ENCODE results near the gene RECQL5. TPM values are rescaled to one million over a fixed set of nuclear protein-coding genes. Genes with fewer than 3 reads are reported as not detected.
A peak's percentile ranks its signal among the peaks of the same experiment; 100 is the strongest.

RECQL5 gene
- total and polyA plus RNA-seq, 11 donors = 6.0 to 15.9 (median 10.2) TPM

DNA sequence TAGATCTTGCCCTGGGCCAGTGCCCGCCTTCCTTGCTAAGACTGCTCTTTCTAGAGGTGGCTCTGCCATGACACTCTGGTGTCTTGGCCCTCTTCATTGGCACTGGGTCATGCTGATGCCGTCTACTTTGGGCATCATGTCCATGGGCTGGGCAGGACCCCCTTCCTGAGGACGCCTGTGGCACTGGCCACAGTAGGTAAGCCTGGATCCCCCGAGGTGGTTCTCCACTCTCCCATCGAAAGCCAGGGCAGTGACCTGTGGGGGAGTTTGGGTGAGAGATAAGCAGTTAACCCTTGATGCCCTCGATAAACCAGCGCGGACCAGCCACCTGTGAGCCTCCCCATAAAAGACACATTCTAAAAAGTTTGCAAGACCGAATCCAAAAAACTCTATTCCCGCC lies 34.3 kb upstream of the RECQL5 start:
- H3K27ac ChIP-seq = peak overlapping the region in 11 of 12 donors; percentile 51 to 95 (median 78)
- H3K27me3 ChIP-seq = no peaks in the 10 kb centered on the region
- peaks cover 0 to 86% (median 66%) of the 10 kb centered on the region in 9 donors for H3K36me3 ChIP-seq
- TF ChIP-seq POLR2A (IDR thresholded peaks at IDR 0.05) = no peak
- TF ChIP-seq, protein P1, sequence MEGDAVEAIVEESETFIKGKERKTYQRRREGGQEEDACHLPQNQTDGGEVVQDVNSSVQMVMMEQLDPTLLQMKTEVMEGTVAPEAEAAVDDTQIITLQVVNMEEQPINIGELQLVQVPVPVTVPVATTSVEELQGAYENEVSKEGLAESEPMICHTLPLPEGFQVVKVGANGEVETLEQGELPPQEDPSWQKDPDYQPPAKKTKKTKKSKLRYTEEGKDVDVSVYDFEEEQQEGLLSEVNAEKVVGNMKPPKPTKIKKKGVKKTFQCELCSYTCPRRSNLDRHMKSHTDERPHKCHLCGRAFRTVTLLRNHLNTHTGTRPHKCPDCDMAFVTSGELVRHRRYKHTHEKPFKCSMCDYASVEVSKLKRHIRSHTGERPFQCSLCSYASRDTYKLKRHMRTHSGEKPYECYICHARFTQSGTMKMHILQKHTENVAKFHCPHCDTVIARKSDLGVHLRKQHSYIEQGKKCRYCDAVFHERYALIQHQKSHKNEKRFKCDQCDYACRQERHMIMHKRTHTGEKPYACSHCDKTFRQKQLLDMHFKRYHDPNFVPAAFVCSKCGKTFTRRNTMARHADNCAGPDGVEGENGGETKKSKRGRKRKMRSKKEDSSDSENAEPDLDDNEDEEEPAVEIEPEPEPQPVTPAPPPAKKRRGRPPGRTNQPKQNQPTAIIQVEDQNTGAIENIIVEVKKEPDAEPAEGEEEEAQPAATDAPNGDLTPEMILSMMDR (IDR thresholded peaks at IDR 0.05) = no peak
- peaks cover 12 to 63% (median 48%) of the 10 kb centered on the region in 12 donors for H3K4me1 ChIP-seq
- H3K4me3 ChIP-seq = no peak overlapping the region
- no peaks in the 10 kb centered on the region for H3K9me3 ChIP-seq
- peak in 1 of 5 donors; percentile 41 for DNase-seq
- no peak for ATAC-seq
- WGBS, 4 donors = 84 to 87% (median 86%) methylated on average over 10 of the region's 10 CpGs
- intact Hi-C loops (cut with DNase I) = no loop called here

DNA sequence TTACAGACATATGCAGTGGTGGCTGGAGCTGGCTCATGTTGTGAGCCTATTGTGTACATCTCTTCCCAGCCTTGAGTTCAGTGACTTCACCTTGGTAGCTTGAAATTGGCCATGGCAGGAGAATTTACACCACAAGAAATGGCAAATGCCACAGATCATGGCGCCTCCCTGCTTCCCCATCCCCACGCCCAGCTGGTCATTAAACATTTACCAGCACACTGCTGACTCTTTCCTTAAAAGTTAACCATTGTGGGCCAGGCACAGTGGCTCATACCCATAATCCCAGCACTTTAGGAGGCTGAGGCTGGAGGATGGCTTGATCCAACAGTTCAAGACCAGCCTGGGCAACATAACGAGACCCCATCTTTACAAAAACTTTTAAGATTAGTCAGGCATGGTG lies 31.7 kb upstream of the RECQL5 start:
- H3K36me3 ChIP-seq = peaks cover 0 to 84% (median 57%) of the 10 kb centered on the region in 9 donors
- H3K4me3 ChIP-seq = no peak overlapping the region
- 90 to 99% (median 96%) methylated on average over 3 of the region's 3 CpGs for WGBS, 4 donors
- peaks cover 12 to 82% (median 66%) of the 10 kb centered on the region in 12 donors for H3K4me1 ChIP-seq
- DNase-seq (peak in 1 of 5 donors; percentile 0), ATAC-seq (no peak)
- H3K27ac ChIP-seq = peak overlapping the region in 7 of 12 donors; percentile 68 to 95 (median 83)
- H3K27me3 ChIP-seq = no peaks in the 10 kb centered on the region
- TF ChIP-seq POLR2A (IDR thresholded peaks at IDR 0.05) = no peak
- TF ChIP-seq, protein P1 (IDR thresholded peaks at IDR 0.05) = no peak
- intact Hi-C loops (cut with DNase I) = no loop called here
- H3K9me3 ChIP-seq = no peaks in the 10 kb centered on the region

DNA sequence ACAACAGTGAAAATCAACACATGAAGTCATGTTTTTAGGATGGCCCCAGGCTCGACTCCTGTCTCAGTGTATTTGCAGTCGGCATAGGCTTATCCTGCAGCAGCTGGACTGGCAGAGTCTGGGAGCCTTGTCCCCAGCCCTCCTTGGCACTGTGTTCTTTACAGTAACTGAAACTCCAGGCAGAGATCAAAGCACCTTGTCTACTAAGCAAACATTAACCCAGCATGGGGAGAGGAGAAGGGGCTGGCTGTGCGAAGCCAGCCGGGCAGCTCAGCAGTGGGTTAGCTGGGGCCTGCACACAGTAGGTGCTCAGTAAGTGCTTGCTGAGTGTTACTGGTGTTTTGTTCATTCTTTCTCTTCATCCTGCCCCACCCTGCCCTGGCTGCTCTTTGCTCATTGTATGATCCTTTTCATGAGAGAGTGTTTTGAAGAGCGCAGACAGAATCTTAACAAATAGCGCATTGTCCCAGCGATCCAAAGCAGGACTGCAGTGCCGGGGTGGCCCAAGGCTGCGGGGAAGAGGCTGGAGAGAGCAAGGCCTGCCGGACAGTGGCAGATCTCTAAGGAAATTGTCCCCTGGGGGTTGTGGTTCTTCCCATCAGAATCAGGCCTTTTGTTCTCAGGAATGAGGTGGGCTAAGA lies 30.8 kb upstream of the RECQL5 start:
- Histone ChIP-seq H3K9me3 (no peaks in the 10 kb centered on the region), H3K36me3 (peaks cover 0 to 84% (median 48%) of the 10 kb centered on the region in 9 donors), H3K27ac (peak overlapping the region; percentile 13 to 97 (median 85)), H3K4me3 (no peak overlapping the region), H3K27me3 (no peaks in the 10 kb centered on the region), H3K4me1 (peaks cover 12 to 91% (median 74%) of the 10 kb centered on the region in 12 donors)
- peak in 1 of 4 donors; percentile 11 for ATAC-seq
- intact Hi-C loops (cut with DNase I) = no loop called here
- peak in 1 of 5 donors; percentile 40 for DNase-seq
- 65 to 72% (median 69%) methylated on average over 10 of the region's 10 CpGs for WGBS, 4 donors
- TF ChIP-seq, protein P1 (IDR thresholded peaks at IDR 0.05) = no peak
- TF ChIP-seq POLR2A (IDR thresholded peaks at IDR 0.05) = no peak

DNA sequence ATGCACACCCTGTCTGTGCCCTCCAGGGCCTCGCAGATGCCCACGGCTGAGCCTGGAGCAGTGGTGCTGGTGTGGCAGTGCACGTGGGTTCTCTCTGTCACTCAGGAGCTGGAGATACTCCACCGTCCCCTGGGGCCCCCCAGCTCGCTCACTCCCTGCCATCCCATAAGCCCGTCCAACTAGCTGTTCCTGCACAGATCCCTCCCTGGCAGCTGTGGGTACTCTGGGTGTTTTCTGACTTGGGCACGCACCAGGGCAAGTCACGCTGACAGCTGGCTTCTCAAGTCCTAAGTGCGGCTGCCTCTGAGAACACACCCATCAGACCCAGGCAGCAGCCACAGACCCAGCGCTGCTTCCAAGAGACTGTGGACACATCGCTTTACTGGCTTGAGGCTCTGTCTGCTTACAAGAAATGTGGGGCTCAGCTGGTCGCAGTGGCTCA lies 28.9 kb upstream of the RECQL5 start:
- Histone ChIP-seq H3K9me3 (no peaks in the 10 kb centered on the region), H3K4me1 (peaks cover 12 to 98% (median 67%) of the 10 kb centered on the region in 12 donors), H3K27me3 (no peaks in the 10 kb centered on the region), H3K4me3 (no peak overlapping the region), H3K27ac (peak overlapping the region; percentile 19 to 97 (median 85)), H3K36me3 (peaks cover 0 to 80% (median 35%) of the 10 kb centered on the region in 9 donors)
- peak; percentile 42 to 65 (median 50) for ATAC-seq
- 42 to 79% (median 59%) methylated on average over 4 to 12 of the region's 12 CpGs for WGBS, 4 donors
- peak in 4 of 5 donors; percentile 50 to 82 (median 76) for DNase-seq
- TF ChIP-seq, protein P1 (IDR thresholded peaks at IDR 0.05) = no peak
- TF ChIP-seq POLR2A (IDR thresholded peaks at IDR 0.05) = no peak
- intact Hi-C loops (cut with DNase I) = no loop called here
